Esophagus muscularis mucosa (tissue), 4 donors: ENCODE data around the gene LUC7L3.

Experiments used
- EP300 ChIP-seq: sonication (generic); formaldehyde crosslinking; IDR thresholded peaks from one replicate; pipeline ENCODE4 v1.6.1; 2017; ENCODE audit warnings: antibody characterized with exemption
- POLR2A ChIP-seq: fragments of 450-650 bp; IDR thresholded peaks from one replicate; pipeline ENCODE4 v1.6.1; 2017; ENCODE audit warnings: antibody characterized with exemption, moderate library complexity, mild to moderate bottlenecking, low read depth
- TF ChIP-seq, protein P1 (sequence below), 3 experiments: fragments of 200-600 bp in 2 of 3; fragments of 450-650 bp in 1 of 3; sonication (generic) in 2 of 3; IDR thresholded peaks; one replicate each; pipeline ENCODE4 v1.5.1; 2017 to 2019; ENCODE audit warnings: antibody characterized with exemption in 3 of 3, mild to moderate bottlenecking in 2 of 3, moderate library complexity in 1 of 3

DNA sequence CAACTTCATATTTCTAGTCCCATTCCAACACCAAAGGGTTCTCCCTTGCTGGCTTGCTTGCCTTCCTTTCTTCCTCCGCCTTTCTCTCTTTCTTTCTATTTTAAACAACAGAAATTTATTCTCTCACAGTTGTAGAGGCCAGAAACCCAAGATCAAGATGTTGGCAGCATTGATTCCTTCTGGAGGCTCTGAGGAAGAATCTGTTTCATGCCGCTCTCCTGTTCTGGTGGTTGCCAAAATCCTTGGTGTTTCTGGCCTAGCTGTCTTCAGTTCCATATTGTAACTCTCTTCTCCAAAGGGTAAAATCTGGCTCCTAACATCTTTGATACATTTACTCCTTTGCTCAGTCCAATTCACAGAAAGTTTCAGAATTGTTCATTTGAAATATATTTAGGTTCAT, 50.9 kb downstream of the LUC7L3 start:
- TF ChIP-seq, protein P1, sequence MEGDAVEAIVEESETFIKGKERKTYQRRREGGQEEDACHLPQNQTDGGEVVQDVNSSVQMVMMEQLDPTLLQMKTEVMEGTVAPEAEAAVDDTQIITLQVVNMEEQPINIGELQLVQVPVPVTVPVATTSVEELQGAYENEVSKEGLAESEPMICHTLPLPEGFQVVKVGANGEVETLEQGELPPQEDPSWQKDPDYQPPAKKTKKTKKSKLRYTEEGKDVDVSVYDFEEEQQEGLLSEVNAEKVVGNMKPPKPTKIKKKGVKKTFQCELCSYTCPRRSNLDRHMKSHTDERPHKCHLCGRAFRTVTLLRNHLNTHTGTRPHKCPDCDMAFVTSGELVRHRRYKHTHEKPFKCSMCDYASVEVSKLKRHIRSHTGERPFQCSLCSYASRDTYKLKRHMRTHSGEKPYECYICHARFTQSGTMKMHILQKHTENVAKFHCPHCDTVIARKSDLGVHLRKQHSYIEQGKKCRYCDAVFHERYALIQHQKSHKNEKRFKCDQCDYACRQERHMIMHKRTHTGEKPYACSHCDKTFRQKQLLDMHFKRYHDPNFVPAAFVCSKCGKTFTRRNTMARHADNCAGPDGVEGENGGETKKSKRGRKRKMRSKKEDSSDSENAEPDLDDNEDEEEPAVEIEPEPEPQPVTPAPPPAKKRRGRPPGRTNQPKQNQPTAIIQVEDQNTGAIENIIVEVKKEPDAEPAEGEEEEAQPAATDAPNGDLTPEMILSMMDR (IDR thresholded peaks at IDR 0.05) = no peak
- TF ChIP-seq POLR2A = no peak
- no peak for TF ChIP-seq EP300
